B cell (primary cell): Measurements from ENCODE around the gene PDE4B. TPM values are rescaled to one million over a fixed set of nuclear protein-coding genes. Genes with fewer than 3 reads are reported as not detected.

ENCODE experiments used
- ATAC-seq: fragments of 200-7000 bp; cut with Tn5 transposase; one replicate; pipeline ENCODE4 v1.10.0; 2021; ENCODE audit warnings: low read depth, mild to moderate bottlenecking, moderate number of reproducible peaks, moderate library complexity
- CTCF ChIA-PET: fragments of 350-600 bp; sonication (Branson Sonifier 250); formaldehyde crosslinking; loops from one replicate; lab custom pipeline; 2021; ENCODE audit warnings: antibody characterized with exemption, inconsistent platforms; lab: Charles Lee
- POLR2A ChIA-PET: fragments of 350-600 bp; sonication (Branson Sonifier 250); formaldehyde crosslinking; loops from one replicate; lab custom pipeline; 2021; ENCODE audit warnings: antibody characterized with exemption; lab: Charles Lee
- DNase-seq: peaks from one replicate; pipeline ENCODE4 v3.0.0; 2013
- H2AFZ ChIP-seq: 2 replicates; pipeline ENCODE4 v1.6.1; 2012; ENCODE audit warnings: mild to moderate bottlenecking, low read depth, low read length; ENCODE audit not compliant: insufficient read depth, poor library complexity, severe bottlenecking
- H3K27ac ChIP-seq, 2 donors: 1 replicate in 1 of 2; 2 replicates in 1 of 2; pipeline ENCODE4 v1.5.1; 2012 to 2013; ENCODE audit warnings: low read length in 2 of 2, mild to moderate bottlenecking in 2 of 2, moderate library complexity in 1 of 2
- H3K27me3 ChIP-seq, 4 experiments: fragments of 200-600 bp in 1 of 4; sonication (generic) in 1 of 4; replicated peaks in 1 of 4; 1 replicate in 2 of 4; 2 replicates in 2 of 4; pipeline versions ENCODE4 v1.6.1 to v1.7.0; 2013 to 2016; ENCODE audit warnings: low read length in 3 of 4, mild to moderate bottlenecking in 2 of 4, mixed read lengths in 1 of 4, moderate library complexity in 1 of 4; ENCODE audit not compliant: insufficient read depth in 4 of 4, control insufficient read depth in 3 of 4; ENCODE audit errors: control extremely low read depth in 1 of 4
- H3K36me3 ChIP-seq, 2 experiments: replicated peaks in 1 of 2; 1 replicate in 1 of 2; 2 replicates in 1 of 2; pipeline versions ENCODE4 v1.6.1 to v1.7.1; 2013; ENCODE audit warnings: low read length in 1 of 2; ENCODE audit not compliant: insufficient read depth in 2 of 2, control insufficient read depth in 1 of 2; ENCODE audit errors: control extremely low read depth in 1 of 2, extremely low read depth in 1 of 2
- H3K4me1 ChIP-seq, 2 donors: fragments of 200-600 bp in 1 of 2; sonication (generic) in 1 of 2; 1 replicate in 1 of 2; 2 replicates in 1 of 2; pipeline versions ENCODE4 v1.5.1 to v1.6.1; 2013 to 2017; ENCODE audit warnings: low read length in 2 of 2; ENCODE audit not compliant: control insufficient read depth in 2 of 2, insufficient read depth in 2 of 2
- H3K4me2 ChIP-seq: replicated peaks from 2 replicates; pipeline ENCODE3; 2012; ENCODE audit warnings: mild to moderate bottlenecking, low read depth, low read length; ENCODE audit not compliant: poor library complexity, severe bottlenecking
- H3K4me3 ChIP-seq, 5 experiments: fragments of 200-600 bp in 1 of 5; sonication (generic) in 1 of 5; 1 replicate in 3 of 5; 2 replicates in 2 of 5; pipeline versions ENCODE4 v1.5.1 to v1.7.0; 2011 to 2016; ENCODE audit warnings: low read length in 4 of 5, mild to moderate bottlenecking in 4 of 5, low read depth in 2 of 5, control low read depth in 1 of 5, moderate library complexity in 1 of 5; ENCODE audit not compliant: insufficient read depth in 1 of 5; ENCODE audit errors: control extremely low read depth in 1 of 5, extremely low read depth in 1 of 5
- H3K79me2 ChIP-seq: fragments of 200-600 bp; sonication (generic); one replicate; pipeline ENCODE4 v1.6.0; 2016; ENCODE audit warnings: low read length; ENCODE audit not compliant: control insufficient read depth, insufficient read depth
- H3K9ac ChIP-seq: fragments of 200-600 bp; sonication (generic); 2 replicates; pipeline ENCODE4 v1.6.1; 2017; ENCODE audit warnings: mild to moderate bottlenecking, low read length, moderate library complexity
- H3K9me3 ChIP-seq, 3 donors: one replicate each; pipeline versions ENCODE4 v1.6.1 to v1.7.1; 2013; ENCODE audit warnings: low read length in 2 of 3; ENCODE audit not compliant: control insufficient read depth in 2 of 3, insufficient read depth in 1 of 3; ENCODE audit errors: control extremely low read depth in 1 of 3
- H4K20me1 ChIP-seq: 2 replicates; pipeline ENCODE4 v1.6.0; 2012; ENCODE audit warnings: mild to moderate bottlenecking, low read length; ENCODE audit not compliant: insufficient read depth, control insufficient read depth, poor library complexity, severe bottlenecking
- H3K27ac Mint-ChIP-seq: one replicate; pipeline ENCODE4 v1.8.0; 2021; ENCODE audit warnings: mixed read lengths
- H3K27me3 Mint-ChIP-seq: one replicate; pipeline ENCODE4 v1.8.0; 2021; ENCODE audit warnings: mixed read lengths
- H3K4me1 Mint-ChIP-seq: one replicate; pipeline ENCODE4 v1.8.0; 2021; ENCODE audit warnings: mixed read lengths
- H3K4me3 Mint-ChIP-seq: one replicate; pipeline ENCODE4 v1.8.0; 2021; ENCODE audit warnings: mixed read lengths
- H3K9me3 Mint-ChIP-seq: one replicate; pipeline ENCODE4 v1.8.0; 2022; ENCODE audit warnings: mixed read lengths; ENCODE audit not compliant: insufficient read depth
- CTCF ChIP-seq: fragments of 200-600 bp; IDR thresholded peaks from one replicate; pipeline ENCODE4 v1.8.0; 2022; ENCODE audit warnings: antibody characterized with exemption, mild to moderate bottlenecking
- EZH2 ChIP-seq: IDR thresholded peaks from 2 replicates; pipeline ENCODE4 v1.6.1; 2012; ENCODE audit warnings: borderline replicate concordance, low read depth, mild to moderate bottlenecking, moderate library complexity, low read length; ENCODE audit not compliant: insufficient read depth, poor library complexity, severe bottlenecking
- WGBS: methylation state at CpG from one replicate; pipeline ENCODE4 v1.1.5; 2013; ENCODE audit warnings: missing lambda C conversion rate; ENCODE audit not compliant: insufficient coverage; 5-methylcytosine and 5-hydroxymethylcytosine counted together
- intact Hi-C: fragments of 100-400 bp; cut with micrococcal nuclease; formaldehyde crosslinking; loops from one replicate; pipeline ENCODE4 v1.10.0; 2022
- polyA plus RNA-seq: library from polyadenylated mRNA; depleted of rRNA; stranded (reverse); fragments of >200 nt; gene quantifications from 2 replicates; pipeline ENCODE4 v1.2.3, GENCODE V29; 2012
- total RNA-seq, 2 donors: library from RNA; stranded (reverse); fragments of 120-200 nt in 1 of 2; gene quantifications; 1 replicate in 1 of 2; 2 replicates in 1 of 2; pipeline versions ENCODE4 v1.2.3 to v1.2.4, GENCODE V29; 2013 to 2022

The PDE4B gene
- total and polyA plus RNA-seq, 2 donors (not counting 1 experiment from before 2014, with no cell fraction given), result 63.7 to 242 TPM

- Mint-ChIP-seq H3K27me3 (no peaks in the 10 kb centered on the region), H3K4me3 (no peak overlapping the region), H3K27ac (no peak overlapping the region), H3K4me1 (peaks cover 15% of the 10 kb centered on the region), H3K9me3 (peaks cover 7% of the 10 kb centered on the region)
- H3K4me3 ChIP-seq, result no peak overlapping the region
- ATAC-seq, result no peak
- H4K20me1 ChIP-seq, result no peaks in the 10 kb centered on the region
- H3K79me2 ChIP-seq, result no peaks in the 10 kb centered on the region
- H3K9ac ChIP-seq, result no peak overlapping the region
- TF ChIP-seq CTCF (no peak), EZH2 (no peak)
- H3K4me2 ChIP-seq, result no peak overlapping the region
- H3K36me3 ChIP-seq, result no peaks in the 10 kb centered on the region
- CTCF ChIA-PET, result interaction anchor here (1.4 to 3.8 kb wide), 2 partner anchors 21 to 30 kb away, joined by 4 to 13 read pairs; no protein-coding TSS in a partner anchor
- POLR2A ChIA-PET, result interaction anchor here (0.7 kb wide), 1 partner anchor 82 kb away, joined by 3 read pairs; no protein-coding TSS in a partner anchor
- no peak for DNase-seq
- peaks cover 0 to 16% (median 14%) of the 10 kb centered on the region in 3 donors for H3K9me3 ChIP-seq
- H3K27me3 ChIP-seq, result no peaks in the 10 kb centered on the region
- no CpG with 5 or more reads among the region's 1 CpG for WGBS
- peaks cover 0 to 6% of the 10 kb centered on the region in 2 donors for H3K4me1 ChIP-seq
- intact Hi-C loops, result loop anchor here (2.0 kb wide), 1 partner anchor 15 kb away; no protein-coding TSS in a partner anchor
- no peak overlapping the region for H3K27ac ChIP-seq
- no peak overlapping the region for H2AFZ ChIP-seq
These were observed 623.2 kb downstream of the PDE4B start for GRCh38 chr1:66415866-66416265.

- TF ChIP-seq CTCF (no peak), EZH2 (no peak)
- POLR2A ChIA-PET, result no interaction called here
- H3K27ac ChIP-seq, result no peak overlapping the region
- H4K20me1 ChIP-seq, result no peaks in the 10 kb centered on the region
- no peak overlapping the region for H3K27ac Mint-ChIP-seq
- no peaks in the 10 kb centered on the region for H3K27me3 Mint-ChIP-seq
- H3K4me1 ChIP-seq, result peaks cover 0 to 6% of the 10 kb centered on the region in 2 donors
- peaks cover 0 to 16% (median 14%) of the 10 kb centered on the region in 3 donors for H3K9me3 ChIP-seq
- H3K4me3 Mint-ChIP-seq, result no peak overlapping the region
- no peak overlapping the region for H3K4me2 ChIP-seq
- CTCF ChIA-PET, result no interaction called here
- intact Hi-C loops, result no loop called here
- ATAC-seq (no peak), DNase-seq (no peak)
- no peak overlapping the region for H3K9ac ChIP-seq
- H2AFZ ChIP-seq, result no peak overlapping the region
- H3K79me2 ChIP-seq, result no peaks in the 10 kb centered on the region
- 100% methylated on average over 2 of the region's 3 CpGs for WGBS
- H3K4me1 Mint-ChIP-seq, result peaks cover 12% of the 10 kb centered on the region
- H3K4me3 ChIP-seq, result no peak overlapping the region
- H3K27me3 ChIP-seq, result no peaks in the 10 kb centered on the region
- peaks cover 7% of the 10 kb centered on the region for H3K9me3 Mint-ChIP-seq
- no peaks in the 10 kb centered on the region for H3K36me3 ChIP-seq
These were observed 623.6 kb downstream of the PDE4B start for GRCh38 chr1:66416295-66416694.
